NCI-H510A (cell line): ENCODE data around the gene AVPI1.
"Not testable (repeated sequence)": the region's sequence is repeated elsewhere in the genome, so short reads cannot be mapped to it uniquely, and the experiment has no call there.

Source experiments
- DNase-seq: peaks from one replicate; lab custom pipeline; 2025; lab: John Stamatoyannopoulos, UW

AVPI1 gene

GRCh38 chr10:97682042-97682441, 5.0 kb downstream of the AVPI1 start:
- DNase-seq = no peak

GRCh38 chr10:97679594-97679993, 7.4 kb downstream of the AVPI1 start:
- DNase-seq = no peak

- peak; percentile 24 for DNase-seq
Measured at GRCh38 chr10:97676770-97677581, 10.1 kb downstream of the AVPI1 start.

- no peak for DNase-seq
Measured at GRCh38 chr10:97675222-97675621, 11.8 kb downstream of the AVPI1 start.

GRCh38 chr10:97673736-97674525, 13.1 kb downstream of the AVPI1 start:
- DNase-seq = no peak

- no peak for DNase-seq
Measured at GRCh38 chr10:97669571-97669970, 17.5 kb downstream of the AVPI1 start.

GRCh38 chr10:97667463-97667862, 19.6 kb downstream of the AVPI1 start:
- DNase-seq = no peak

GRCh38 chr10:97666992-97667391, 20.0 kb downstream of the AVPI1 start:
- no peak for DNase-seq

GRCh38 chr10:97664282-97664850, 22.7 kb downstream of the AVPI1 start:
- DNase-seq = no peak

- no peak for DNase-seq
Measured at GRCh38 chr10:97659589-97659988, 27.5 kb downstream of the AVPI1 start.

GRCh38 chr10:97656777-97657176, 30.3 kb downstream of the AVPI1 start:
- DNase-seq = no peak

- DNase-seq = no peak
Measured at GRCh38 chr10:97651773-97652172, 35.3 kb downstream of the AVPI1 start.

GRCh38 chr10:97650726-97651125, 36.3 kb downstream of the AVPI1 start:
- no peak for DNase-seq

GRCh38 chr10:97649405-97649750, 37.7 kb downstream of the AVPI1 start:
- DNase-seq = not testable (repeated sequence)

GRCh38 chr10:97648562-97649404, 38.3 kb downstream of the AVPI1 start:
- DNase-seq = no peak

- no peak for DNase-seq
Measured at GRCh38 chr10:97647556-97647955, 39.5 kb downstream of the AVPI1 start.

GRCh38 chr10:97644936-97645335, 42.1 kb downstream of the AVPI1 start:
- no peak for DNase-seq

GRCh38 chr10:97643441-97643985, 43.5 kb downstream of the AVPI1 start:
- DNase-seq = no peak

GRCh38 chr10:97642471-97643159, 44.4 kb downstream of the AVPI1 start:
- not testable (repeated sequence) for DNase-seq

GRCh38 chr10:97640868-97641811, 45.9 kb downstream of the AVPI1 start:
- DNase-seq = peak; percentile 3
